Measurements from ENCODE around the gene HCLS1.

The HCLS1 gene

DNA sequence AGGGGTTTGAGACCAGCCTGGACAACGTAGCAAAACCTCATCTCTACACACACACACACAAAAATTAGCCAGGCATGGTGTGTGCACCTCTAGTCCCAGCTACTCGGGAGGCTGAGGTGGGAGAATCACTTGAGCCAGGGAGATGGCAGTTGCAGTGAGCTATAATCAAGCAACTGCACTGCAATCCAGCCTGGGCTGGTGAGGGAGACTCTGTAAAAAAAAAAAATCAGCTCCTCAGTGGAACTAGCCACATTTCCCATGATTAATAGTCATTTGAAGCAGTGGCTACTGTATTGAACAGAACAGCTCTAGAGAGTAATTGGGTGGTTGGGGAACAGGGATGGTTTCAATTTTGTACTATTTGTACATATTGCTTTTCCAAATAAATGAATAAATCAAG, 79.0 kb downstream of the HCLS1 start:
- peaks cover 17% of the 10 kb centered on the region for H3K27me3 ChIP-seq
- no peaks in the 10 kb centered on the region for H3K9me3 ChIP-seq
- no peak overlapping the region for H3K4me3 ChIP-seq (ENCODE audit: low read depth, low read length)
- TF ChIP-seq, protein P1, sequence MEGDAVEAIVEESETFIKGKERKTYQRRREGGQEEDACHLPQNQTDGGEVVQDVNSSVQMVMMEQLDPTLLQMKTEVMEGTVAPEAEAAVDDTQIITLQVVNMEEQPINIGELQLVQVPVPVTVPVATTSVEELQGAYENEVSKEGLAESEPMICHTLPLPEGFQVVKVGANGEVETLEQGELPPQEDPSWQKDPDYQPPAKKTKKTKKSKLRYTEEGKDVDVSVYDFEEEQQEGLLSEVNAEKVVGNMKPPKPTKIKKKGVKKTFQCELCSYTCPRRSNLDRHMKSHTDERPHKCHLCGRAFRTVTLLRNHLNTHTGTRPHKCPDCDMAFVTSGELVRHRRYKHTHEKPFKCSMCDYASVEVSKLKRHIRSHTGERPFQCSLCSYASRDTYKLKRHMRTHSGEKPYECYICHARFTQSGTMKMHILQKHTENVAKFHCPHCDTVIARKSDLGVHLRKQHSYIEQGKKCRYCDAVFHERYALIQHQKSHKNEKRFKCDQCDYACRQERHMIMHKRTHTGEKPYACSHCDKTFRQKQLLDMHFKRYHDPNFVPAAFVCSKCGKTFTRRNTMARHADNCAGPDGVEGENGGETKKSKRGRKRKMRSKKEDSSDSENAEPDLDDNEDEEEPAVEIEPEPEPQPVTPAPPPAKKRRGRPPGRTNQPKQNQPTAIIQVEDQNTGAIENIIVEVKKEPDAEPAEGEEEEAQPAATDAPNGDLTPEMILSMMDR (IDR thresholded peaks at IDR 0.05; ENCODE audit: low read depth, low read length) = no peak
- DNase-seq = no peak
- no peaks in the 10 kb centered on the region for H3K36me3 ChIP-seq
- no peaks in the 10 kb centered on the region for H3K4me1 ChIP-seq

Data from BE2C (cell line).